CD14-positive monocyte (primary cell): ENCODE results near the gene PRDX5. TPM values are rescaled to one million over a fixed set of nuclear protein-coding genes. Genes with fewer than 3 reads are reported as not detected.

Experiments used
- DNase-seq, 3 donors: peaks; one replicate each; pipeline ENCODE4 v3.0.0-alpha.2; 2011 to 2022
- H2AFZ ChIP-seq: 2 replicates; pipeline ENCODE4 v1.6.0; 2012; ENCODE audit warnings: mild to moderate bottlenecking, low read depth, low read length, inconsistent platforms; ENCODE audit not compliant: insufficient read depth, poor library complexity, severe bottlenecking
- H3K27ac ChIP-seq, 2 donors: 1 replicate in 1 of 2; 2 replicates in 1 of 2; pipeline ENCODE4 v1.5.1; 2012 to 2013; ENCODE audit warnings: low read length in 2 of 2, control low read depth in 1 of 2, inconsistent platforms in 1 of 2, low read depth in 1 of 2, mild to moderate bottlenecking in 1 of 2
- H3K27me3 ChIP-seq, 2 donors: one replicate each; pipeline versions ENCODE4 v1.6.0 to v1.6.1; 2011 to 2013; ENCODE audit warnings: low read length in 2 of 2; ENCODE audit not compliant: control insufficient read depth in 2 of 2, insufficient read depth in 2 of 2
- H3K36me3 ChIP-seq, 2 donors: replicated peaks in 1 of 2; 1 replicate in 1 of 2; 2 replicates in 1 of 2; pipeline versions ENCODE4 v1.5.1 to v1.6.1; 2012 to 2013; ENCODE audit warnings: low read length in 2 of 2, control low read depth in 1 of 2, inconsistent platforms in 1 of 2, mild to moderate bottlenecking in 1 of 2; ENCODE audit not compliant: insufficient read depth in 2 of 2, control insufficient read depth in 1 of 2
- H3K4me1 ChIP-seq, 2 donors: 1 replicate in 1 of 2; 2 replicates in 1 of 2; pipeline versions ENCODE4 v1.5.1 to v1.6.1; 2012 to 2013; ENCODE audit warnings: low read length in 2 of 2, control low read depth in 1 of 2, inconsistent platforms in 1 of 2, mild to moderate bottlenecking in 1 of 2, moderate library complexity in 1 of 2; ENCODE audit not compliant: insufficient read depth in 2 of 2, control insufficient read depth in 1 of 2
- H3K4me2 ChIP-seq: replicated peaks from 2 replicates; pipeline ENCODE3; 2012; ENCODE audit warnings: low read length, moderate library complexity, mild to moderate bottlenecking; ENCODE audit not compliant: poor library complexity, severe bottlenecking; ENCODE audit errors: extremely low read depth
- H3K4me3 ChIP-seq, 3 experiments: fragments of 200-600 bp in 1 of 3; sonication (generic) in 1 of 3; replicated peaks in 1 of 3; 1 replicate in 2 of 3; 2 replicates in 1 of 3; pipeline ENCODE4 v1.5.1; 2011 to 2013; ENCODE audit warnings: low read length in 3 of 3, mild to moderate bottlenecking in 3 of 3, control low read depth in 2 of 3, low read depth in 2 of 3, inconsistent platforms in 1 of 3, moderate library complexity in 1 of 3
- H3K79me2 ChIP-seq: 2 replicates; pipeline ENCODE4 v1.6.0; 2012; ENCODE audit warnings: mild to moderate bottlenecking, control low read depth, inconsistent platforms, low read length, moderate library complexity; ENCODE audit not compliant: insufficient read depth
- H3K9ac ChIP-seq: 2 replicates; pipeline ENCODE4 v1.6.0; 2017; ENCODE audit warnings: low read length, mild to moderate bottlenecking; ENCODE audit not compliant: insufficient read depth, poor library complexity, severe bottlenecking
- H3K9me3 ChIP-seq, 2 donors: replicated peaks in 1 of 2; 1 replicate in 1 of 2; 2 replicates in 1 of 2; pipeline versions ENCODE4 v1.5.1 to v1.6.1; 2012 to 2013; ENCODE audit warnings: low read length in 2 of 2, control low read depth in 1 of 2; ENCODE audit not compliant: control insufficient read depth in 1 of 2, insufficient read depth in 1 of 2
- H4K20me1 ChIP-seq: 2 replicates; pipeline ENCODE4 v1.6.0; 2012; ENCODE audit warnings: mild to moderate bottlenecking, low read length, control low read depth, moderate library complexity; ENCODE audit not compliant: insufficient read depth
- H3K27ac Mint-ChIP-seq, 7 donors: one replicate each; pipeline ENCODE4 v1.8.0; 2020; ENCODE audit warnings: mild to moderate bottlenecking in 7 of 7, mixed read lengths in 7 of 7, moderate library complexity in 6 of 7, inconsistent platforms in 2 of 7
- H3K27me3 Mint-ChIP-seq, 3 donors: one replicate each; pipeline ENCODE4 v1.8.0; 2021 to 2022; ENCODE audit warnings: low read depth in 3 of 3, mild to moderate bottlenecking in 3 of 3, mixed read lengths in 3 of 3, moderate library complexity in 3 of 3, inconsistent platforms in 1 of 3
- H3K36me3 Mint-ChIP-seq, 2 donors: one replicate each; pipeline ENCODE4 v1.8.0; 2020; ENCODE audit warnings: mixed read lengths in 2 of 2, inconsistent platforms in 1 of 2, mild to moderate bottlenecking in 1 of 2
- H3K4me1 Mint-ChIP-seq: one replicate; pipeline ENCODE4 v1.8.0; 2020; ENCODE audit warnings: mild to moderate bottlenecking, mixed read lengths
- H3K4me3 Mint-ChIP-seq, 2 donors: one replicate each; pipeline ENCODE4 v1.8.0; 2020; ENCODE audit warnings: mild to moderate bottlenecking in 2 of 2, mixed read lengths in 2 of 2, moderate library complexity in 1 of 2
- H3K9me3 Mint-ChIP-seq, 7 donors: one replicate each; pipeline ENCODE4 v1.8.0; 2020 to 2022; ENCODE audit warnings: mixed read lengths in 7 of 7, mild to moderate bottlenecking in 6 of 7, moderate library complexity in 6 of 7, inconsistent platforms in 2 of 7
- CTCF ChIP-seq: fragments of 200-600 bp; IDR thresholded peaks from one replicate; pipeline ENCODE4 v1.8.0; 2022; ENCODE audit warnings: antibody characterized with exemption, mild to moderate bottlenecking
- WGBS: methylation state at CpG from one replicate; pipeline ENCODE4 v1.1.5; 2013; ENCODE audit warnings: missing lambda C conversion rate; ENCODE audit not compliant: insufficient coverage; 5-methylcytosine and 5-hydroxymethylcytosine counted together
- intact Hi-C, 2 donors: fragments of 100-400 bp; cut with micrococcal nuclease; formaldehyde crosslinking; loops; one replicate each; pipeline versions ENCODE4 v1.15.0 to v1.15.1; 2023
- polyA plus RNA-seq, 3 donors: library from polyadenylated mRNA; depleted of rRNA in 1 of 3; unstranded in 2 of 3; stranded (reverse) in 1 of 3; fragments of 300-500 nt in 2 of 3; fragments of >200 nt in 1 of 3; fragmentation: Illumina TruSeq in 2 of 3; gene quantifications; 1 replicate in 2 of 3; 2 replicates in 1 of 3; pipeline ENCODE4 v1.2.3, GENCODE V29; 2012 to 2021

Gene PRDX5
- polyA plus RNA-seq, 3 donors = 136 to 318 (median 286) TPM

GRCh38 chr11:64334764-64335735 lies 17.1 kb downstream of the PRDX5 start:
- H3K9me3 ChIP-seq = no peaks in the 10 kb centered on the region
- 0% methylated on average over 2 of the region's 13 CpGs for WGBS
- no peak overlapping the region for H3K4me2 ChIP-seq
- H3K4me3 ChIP-seq = peak overlapping the region in 1 of 3 experiments; percentile 16
- DNase-seq = peak; percentile 91 to 98 (median 94)
- no peaks in the 10 kb centered on the region for H3K36me3 ChIP-seq
- Mint-ChIP-seq H3K9me3 (no peaks in the 10 kb centered on the region), H3K4me1 (peaks cover 53% of the 10 kb centered on the region), H3K4me3 (peak overlapping the region in 1 of 2 donors; percentile 65), H3K27ac (peak overlapping the region; percentile 87 to 96 (median 94)), H3K27me3 (no peaks in the 10 kb centered on the region), H3K36me3 (peaks cover 11 to 16% of the 10 kb centered on the region in 2 donors)
- H4K20me1 ChIP-seq = no peaks in the 10 kb centered on the region
- TF ChIP-seq CTCF = no peak
- intact Hi-C loops = no loop called here
- no peak overlapping the region for H2AFZ ChIP-seq
- H3K4me1 ChIP-seq = peaks cover 44 to 53% of the 10 kb centered on the region in 2 donors
- H3K79me2 ChIP-seq = peaks cover 4% of the 10 kb centered on the region
- H3K9ac ChIP-seq = no peak overlapping the region
- peak overlapping the region; percentile 52 to 55 for H3K27ac ChIP-seq
- H3K27me3 ChIP-seq = no peaks in the 10 kb centered on the region

GRCh38 chr11:64337538-64338249 lies 19.8 kb downstream of the PRDX5 start:
- no peaks in the 10 kb centered on the region for H3K9me3 ChIP-seq
- no peak overlapping the region for H2AFZ ChIP-seq
- H3K4me1 Mint-ChIP-seq = peaks cover 52% of the 10 kb centered on the region
- H3K36me3 Mint-ChIP-seq = peaks cover 18 to 25% of the 10 kb centered on the region in 2 donors
- DNase-seq = no peak
- no peak overlapping the region for H3K4me2 ChIP-seq
- peak overlapping the region in 2 of 7 donors; percentile 30 to 96 for H3K27ac Mint-ChIP-seq
- intact Hi-C loops = no loop called here
- 72% methylated on average over 2 of the region's 8 CpGs for WGBS
- no peak for TF ChIP-seq CTCF
- no peak overlapping the region for H3K4me3 Mint-ChIP-seq
- no peak overlapping the region for H3K27ac ChIP-seq
- no peaks in the 10 kb centered on the region for H3K27me3 Mint-ChIP-seq
- H4K20me1 ChIP-seq = peaks cover 22% of the 10 kb centered on the region
- H3K36me3 ChIP-seq = peaks cover 0 to 2% of the 10 kb centered on the region in 2 donors
- no peaks in the 10 kb centered on the region for H3K27me3 ChIP-seq
- no peaks in the 10 kb centered on the region for H3K9me3 Mint-ChIP-seq
- no peak overlapping the region for H3K4me3 ChIP-seq
- H3K4me1 ChIP-seq = peaks cover 47 to 58% of the 10 kb centered on the region in 2 donors
- no peak overlapping the region for H3K9ac ChIP-seq
- H3K79me2 ChIP-seq = peaks cover 26% of the 10 kb centered on the region
